EL (cell line): ENCODE results near the gene ZNF681.
A peak's percentile ranks its signal among the peaks of the same experiment; 100 is the strongest.
"Not testable (repeated sequence)": the region's sequence is repeated elsewhere in the genome, so short reads cannot be mapped to it uniquely, and the experiment has no call there.

Experiments used
- DNase-seq: peaks from one replicate; pipeline ENCODE4 v3.0.0-alpha.2; 2016

The ZNF681 gene

GRCh38 chr19:23772675-23773063, 14.0 kb upstream of the ZNF681 start:
- no peak for DNase-seq

DNA sequence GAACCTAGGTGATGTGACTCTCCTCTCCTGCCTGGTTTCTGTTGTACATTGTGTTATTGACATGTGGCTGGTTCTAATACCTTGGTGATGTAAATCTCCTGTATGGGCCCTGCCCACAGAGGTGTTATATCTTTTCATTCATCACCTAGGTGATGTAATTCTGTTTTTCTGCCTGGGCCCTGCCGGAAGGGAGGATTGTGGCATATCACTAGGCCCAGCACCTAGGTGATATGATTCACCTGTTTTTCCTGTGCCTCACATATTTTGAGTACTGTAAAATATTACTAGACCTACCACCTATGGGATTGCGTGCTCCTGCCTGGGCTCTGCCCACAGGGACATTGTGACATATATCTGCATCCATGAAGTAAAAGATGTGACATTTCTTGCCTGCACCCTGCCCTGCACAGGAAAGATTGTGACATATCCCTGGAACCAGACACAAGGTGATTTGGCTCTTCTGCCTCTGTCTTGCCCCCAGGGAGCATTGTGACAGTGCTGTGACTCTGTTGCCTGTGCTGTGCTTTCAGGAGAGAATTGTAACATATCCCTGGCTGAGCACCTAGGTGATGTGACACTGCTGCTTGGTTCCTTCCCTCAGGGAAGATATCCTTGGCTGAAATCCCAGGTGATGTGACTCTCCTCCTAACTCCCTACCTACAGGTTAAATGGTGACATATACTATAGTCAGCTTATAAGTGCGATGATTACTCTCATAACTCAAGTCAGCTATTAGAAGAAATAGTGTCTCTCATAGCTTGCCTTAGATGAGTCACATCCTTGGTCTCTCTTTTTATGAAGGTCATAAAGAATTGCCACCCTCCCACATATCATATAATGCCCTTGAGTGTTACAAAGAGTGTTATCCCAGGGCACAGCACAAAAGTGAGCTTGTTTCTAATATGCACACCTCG, 13.3 kb upstream of the ZNF681 start:
- DNase-seq: no peak

DNA sequence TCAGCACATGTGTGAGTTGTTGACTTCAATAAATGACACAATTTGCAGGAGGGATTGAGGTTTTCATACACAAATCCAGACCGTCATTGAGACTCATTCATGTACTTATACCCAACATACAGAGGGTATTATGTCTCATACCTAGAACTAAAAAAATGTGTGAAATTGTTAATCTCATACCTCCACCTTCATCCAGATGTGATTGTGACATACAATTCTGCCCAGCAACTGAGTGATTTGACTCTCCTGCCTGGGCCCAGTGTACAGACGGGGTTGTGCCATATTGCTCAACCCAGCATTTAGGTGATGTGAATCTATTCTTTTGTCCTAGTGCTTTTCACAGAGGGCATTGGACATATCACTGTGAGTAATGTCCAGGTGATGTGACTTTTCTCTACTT, 12.6 kb upstream of the ZNF681 start:
- no peak for DNase-seq

- no peak for DNase-seq
Observed at GRCh38 chr19:23770672-23771250, 12.1 kb upstream of the ZNF681 start.

DNA sequence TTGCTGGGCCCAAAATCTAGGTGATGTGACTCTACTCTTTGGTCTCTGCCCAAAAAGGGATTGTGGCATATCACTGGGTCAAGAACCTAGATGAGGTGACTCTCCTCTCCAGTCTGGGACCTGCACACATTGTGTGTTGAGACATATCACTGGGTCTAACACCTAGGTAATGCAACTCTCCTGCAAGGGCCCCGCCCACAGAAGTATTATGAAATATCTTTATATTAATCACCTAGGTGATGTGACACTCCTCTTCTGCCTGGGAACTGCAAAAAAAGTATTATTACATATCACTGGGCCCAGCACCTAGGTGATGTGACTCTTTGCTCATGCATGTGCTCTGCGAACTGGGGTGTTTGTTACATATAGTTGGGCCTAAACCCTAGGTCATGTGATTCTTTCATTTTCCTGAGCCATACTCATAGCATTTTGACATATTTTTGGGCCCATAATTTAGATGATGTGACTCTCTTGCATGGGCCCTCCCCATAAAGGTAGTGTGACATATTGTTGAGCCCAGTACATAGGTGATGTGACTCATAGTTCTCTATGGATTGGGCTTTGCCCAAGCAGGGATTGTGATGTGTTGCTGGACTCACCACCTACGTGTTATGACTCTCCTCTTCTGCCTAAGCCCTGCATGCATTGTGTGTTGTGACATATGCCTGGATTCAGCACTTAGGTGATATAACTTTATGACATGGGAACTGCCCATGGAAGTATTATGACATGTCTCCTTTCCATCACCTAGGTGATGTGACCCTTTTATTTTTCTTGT, 11.2 kb upstream of the ZNF681 start:
- no peak for DNase-seq

GRCh38 chr19:23766951-23767350, 8.3 kb upstream of the ZNF681 start:
- no peak for DNase-seq

DNA sequence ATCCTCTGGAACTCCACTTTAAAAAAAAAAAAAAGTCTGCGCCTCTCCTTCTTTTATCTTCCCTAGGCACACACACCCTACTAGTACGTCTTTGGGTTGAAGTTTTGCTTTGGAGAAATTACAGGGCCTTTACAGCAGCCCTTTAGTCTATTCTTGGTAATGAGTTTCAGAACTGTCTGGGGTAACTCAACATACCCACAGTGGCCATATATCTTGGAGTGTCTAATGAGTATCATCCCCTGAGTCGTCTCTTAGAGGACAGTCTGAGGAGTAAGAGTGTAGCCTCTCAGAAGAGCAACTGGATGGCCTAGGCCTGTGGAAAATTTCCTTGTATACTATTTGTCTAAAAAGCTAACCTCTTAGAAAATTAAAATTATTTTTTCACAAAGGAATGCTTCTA, 6.1 kb upstream of the ZNF681 start:
- DNase-seq: no peak

DNA sequence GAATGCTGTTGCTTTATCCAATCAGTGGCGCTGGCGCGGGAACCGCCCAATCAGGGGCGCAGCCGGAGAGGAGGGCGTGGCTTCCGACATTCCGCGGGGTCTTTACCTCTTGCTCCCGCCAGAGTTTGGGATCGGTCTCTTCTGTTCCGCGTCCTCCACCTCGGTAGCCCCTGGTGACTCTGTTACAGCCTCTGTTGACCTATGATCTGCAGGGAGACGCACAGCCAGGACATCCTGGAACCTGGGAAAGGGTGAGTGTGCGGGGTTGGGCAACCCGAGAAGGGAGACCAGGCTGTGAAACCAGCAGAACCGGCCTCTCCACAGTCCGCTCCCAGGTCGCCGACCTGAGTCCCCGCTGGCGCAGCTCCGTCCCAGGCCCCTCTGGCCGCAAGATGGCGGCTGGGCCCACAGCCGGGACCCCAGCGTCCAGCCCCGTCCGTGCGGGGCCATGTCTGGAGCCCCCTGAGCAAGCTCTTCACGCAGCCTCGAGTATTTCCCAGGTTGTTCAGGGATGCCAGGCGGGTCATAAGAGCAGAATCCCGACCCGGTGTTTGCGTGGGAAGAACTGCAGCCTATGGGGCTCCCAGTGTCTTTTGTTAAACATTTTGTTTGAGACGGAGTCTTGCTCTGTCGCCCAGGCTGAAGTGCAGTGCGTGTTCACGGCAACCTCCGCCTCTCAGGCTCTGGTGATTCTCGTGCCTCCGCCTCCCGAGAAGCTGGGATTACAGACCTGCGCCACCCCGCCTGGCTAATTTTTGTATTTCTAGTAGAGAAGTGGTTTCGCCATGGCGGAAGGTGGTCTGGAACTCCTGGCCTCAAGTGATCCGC, 4.4 kb upstream of the ZNF681 start:
- peak; percentile 73 for DNase-seq

GRCh38 chr19:23762548-23762883, 3.8 kb upstream of the ZNF681 start:
- DNase-seq: no peak

GRCh38 chr19:23760326-23760725, 1.6 kb upstream of the ZNF681 start:
- DNase-seq: not testable (repeated sequence)

- DNase-seq: not testable (repeated sequence)
Observed at GRCh38 chr19:23743633-23744232, 15.0 kb downstream of the ZNF681 start.

DNA sequence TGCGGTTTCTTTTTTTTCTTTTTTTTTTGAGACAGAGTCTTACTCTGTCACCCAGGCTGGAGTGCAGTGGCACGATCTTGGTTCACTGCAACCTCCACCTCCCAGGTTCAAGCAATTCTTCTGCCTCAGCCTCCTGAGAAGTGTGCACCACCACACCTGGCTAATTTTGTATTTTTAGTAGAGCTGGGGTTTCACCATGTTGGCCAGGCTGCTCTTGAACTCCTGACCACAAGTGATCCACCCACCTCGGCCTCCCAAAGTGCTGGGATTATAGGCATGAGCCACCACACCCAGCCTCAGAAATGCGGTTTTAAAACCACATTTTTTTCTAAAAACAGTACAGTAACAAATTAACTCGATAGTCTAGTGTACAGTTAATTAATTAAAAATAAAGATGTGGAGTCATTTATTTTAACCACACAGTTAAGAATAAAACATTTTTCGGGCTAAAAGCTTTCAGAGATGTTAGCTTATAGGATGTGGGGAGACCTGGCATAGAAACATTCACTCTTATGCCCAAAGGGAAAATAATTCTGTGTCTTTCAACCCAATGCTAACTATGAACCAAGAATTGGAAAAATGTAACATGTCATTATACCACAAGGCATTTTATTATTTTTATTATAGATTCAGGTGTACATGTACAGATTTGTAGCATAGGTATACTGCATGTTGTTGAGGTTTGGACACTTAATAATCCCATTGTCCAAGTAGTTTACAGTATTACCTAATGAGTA, 27.8 kb downstream of the ZNF681 start:
- DNase-seq: not testable (repeated sequence)

GRCh38 chr19:23724161-23724560, 34.5 kb downstream of the ZNF681 start:
- DNase-seq: not testable (repeated sequence)

DNA sequence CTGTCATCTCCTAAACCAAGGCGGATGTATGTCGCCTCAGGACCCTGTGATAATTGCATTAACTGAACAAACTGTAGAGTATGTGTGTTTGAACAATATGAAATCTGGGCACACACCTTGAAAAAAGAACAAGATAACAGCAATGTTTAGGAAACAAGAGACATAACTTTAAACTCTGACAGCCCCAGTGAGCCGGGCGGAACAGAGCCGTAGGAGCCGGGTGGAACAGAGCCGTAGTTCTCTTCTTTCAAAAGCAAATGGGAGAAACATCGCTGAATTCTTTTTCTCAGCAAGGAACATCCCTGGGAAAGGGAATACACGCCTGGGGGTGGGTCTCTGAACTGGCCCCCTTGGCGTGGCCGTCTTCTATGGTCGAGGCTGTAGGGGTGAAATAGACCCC, 39.9 kb downstream of the ZNF681 start:
- no peak for DNase-seq

DNA sequence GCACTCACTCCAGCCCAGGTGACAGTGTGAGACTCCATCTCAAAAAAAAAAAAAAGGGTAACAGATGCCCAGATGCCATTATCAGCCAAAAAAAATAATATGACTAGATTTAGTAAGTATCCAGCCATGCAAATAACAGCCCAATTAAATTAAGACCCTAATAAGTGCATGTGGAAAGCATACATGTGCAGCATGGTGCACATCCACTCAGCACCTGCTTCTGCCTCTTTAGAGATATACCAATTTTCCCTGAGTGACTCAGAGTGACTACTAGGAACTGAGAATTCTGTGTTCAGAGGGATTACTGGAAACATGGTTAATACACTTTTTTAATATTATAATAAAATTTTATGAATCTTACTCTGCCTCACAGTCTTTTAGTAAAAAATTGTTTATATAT, 41.9 kb downstream of the ZNF681 start:
- DNase-seq: no peak

DNA sequence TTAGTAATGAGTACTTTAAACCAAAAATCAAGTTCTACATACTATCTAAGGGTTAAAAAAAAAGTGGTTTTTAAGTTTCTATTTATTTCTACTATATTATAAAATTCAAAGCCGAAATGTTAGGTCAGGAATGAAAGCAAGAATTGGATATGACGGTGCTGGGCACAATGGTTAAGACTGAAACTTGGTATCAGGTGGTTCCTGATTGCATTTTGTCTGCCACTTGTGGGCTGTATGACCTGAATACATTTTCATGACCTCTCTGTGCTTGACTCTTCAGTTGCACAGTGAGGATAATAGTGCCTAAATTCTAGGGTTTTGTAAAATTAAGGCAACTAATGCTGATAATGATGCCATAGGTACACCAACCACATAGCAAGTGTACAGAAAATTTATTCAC, 49.3 kb downstream of the ZNF681 start:
- no peak for DNase-seq

DNA sequence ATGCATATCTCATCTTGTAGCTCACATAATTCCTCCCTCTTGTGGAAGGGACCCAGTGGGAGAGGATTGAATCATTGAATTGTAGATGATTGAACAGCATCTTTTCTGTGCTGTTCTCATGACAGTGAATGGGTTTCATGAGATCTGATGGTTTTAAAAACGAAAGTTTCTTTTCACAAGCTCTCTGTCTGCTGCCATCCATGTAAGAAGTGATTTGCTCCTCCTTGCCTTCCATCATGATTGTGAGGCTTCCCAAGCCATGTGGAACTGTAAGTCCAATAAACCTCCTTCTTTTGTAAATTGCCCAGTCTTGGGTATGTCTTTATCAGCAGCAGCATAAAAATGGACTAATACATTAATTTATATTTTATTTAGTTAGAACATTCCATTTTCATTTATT, 52.0 kb downstream of the ZNF681 start:
- DNase-seq: no peak

DNA sequence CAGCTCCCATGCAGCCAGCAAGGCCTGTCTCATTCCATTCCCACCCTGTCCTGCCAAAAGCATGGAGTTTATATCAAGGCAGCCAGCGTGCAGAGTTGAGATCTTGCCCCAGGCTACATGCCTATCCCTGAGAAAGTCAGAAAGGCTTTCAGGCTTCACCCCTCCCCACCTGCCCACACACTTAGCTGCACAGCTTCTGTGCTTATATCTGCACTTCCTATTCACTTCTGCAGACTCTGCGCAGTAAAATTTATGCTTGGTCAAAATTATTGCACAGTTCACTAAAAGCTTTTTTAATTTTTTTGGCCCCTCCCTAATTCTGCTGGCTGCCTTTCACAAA, 59.2 kb downstream of the ZNF681 start:
- DNase-seq: peak; percentile 62

GRCh38 chr19:23698711-23699520, 59.8 kb downstream of the ZNF681 start:
- peak; percentile 27 for DNase-seq

DNA sequence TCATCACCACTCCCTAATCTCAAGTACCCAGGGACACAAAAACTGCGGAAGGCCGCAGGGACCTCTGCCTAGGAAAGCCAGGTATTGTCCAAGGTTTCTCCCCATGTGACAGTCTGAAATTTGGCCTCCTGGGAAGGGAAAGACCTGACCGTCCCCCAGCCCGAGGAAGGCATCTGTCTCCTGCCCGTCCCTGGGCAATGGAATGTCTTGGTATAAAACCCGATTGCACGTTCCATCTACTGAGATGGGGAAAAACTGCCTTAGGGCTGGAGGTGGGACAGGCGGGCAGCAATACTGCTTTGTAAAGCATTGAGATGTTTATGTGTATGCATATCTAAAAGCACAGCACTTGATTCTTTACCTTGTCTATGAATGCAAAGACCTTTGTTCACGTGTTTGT, 65.8 kb downstream of the ZNF681 start:
- not testable (repeated sequence) for DNase-seq
